C4-2B (cell line): ENCODE data around the gene BMP7.
"Not testable (repeated sequence)": the region's sequence is repeated elsewhere in the genome, so short reads cannot be mapped to it uniquely, and the experiment has no call there.

Experiments used
- H3K27ac ChIP-seq: fragments of 450-650 bp; 2 replicates; pipeline ENCODE4 v1.5.1; 2017
- ZFX ChIP-seq: fragments of 450-650 bp; IDR thresholded peaks from 2 replicates; pipeline ENCODE4 v1.6.1; 2017
- TF ChIP-seq, protein P1 (sequence below): fragments of 450-650 bp; conservative IDR thresholded peaks from 2 replicates; pipeline ENCODE4 v1.5.1; 2017; ENCODE audit warnings: mild to moderate bottlenecking

Gene BMP7

DNA sequence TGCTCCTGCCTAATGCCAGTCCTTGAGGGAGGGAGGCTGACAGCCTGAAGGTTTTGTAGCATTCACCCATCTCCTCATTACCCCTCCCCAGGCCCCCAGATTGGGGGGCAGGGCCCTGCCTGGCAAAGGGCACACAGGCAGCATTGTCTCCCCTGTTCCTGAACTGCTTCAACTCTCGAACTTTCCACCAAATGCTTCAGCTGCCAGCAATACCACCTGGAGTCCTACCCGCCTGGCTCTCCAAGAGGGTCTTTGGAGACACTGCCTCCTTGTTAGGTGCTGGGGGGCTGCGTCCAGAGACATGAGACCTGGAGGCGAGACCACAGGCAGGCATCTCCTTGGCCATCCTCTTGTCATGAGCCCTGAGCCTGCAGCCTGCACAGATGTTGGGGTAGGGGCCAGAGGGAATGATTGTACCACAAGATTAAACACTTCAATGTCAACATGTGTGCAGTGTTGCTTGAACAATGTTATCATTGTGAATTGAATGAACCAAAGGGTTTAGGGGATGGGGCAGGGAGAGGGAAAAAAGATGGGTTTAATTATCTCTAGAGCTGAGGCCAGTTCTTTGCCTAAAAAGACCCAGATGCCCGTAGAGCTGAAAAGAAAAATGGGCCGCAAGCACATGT lies 25.0 kb downstream of the BMP7 start:
- TF ChIP-seq ZFX = no peak
- TF ChIP-seq, protein P1, sequence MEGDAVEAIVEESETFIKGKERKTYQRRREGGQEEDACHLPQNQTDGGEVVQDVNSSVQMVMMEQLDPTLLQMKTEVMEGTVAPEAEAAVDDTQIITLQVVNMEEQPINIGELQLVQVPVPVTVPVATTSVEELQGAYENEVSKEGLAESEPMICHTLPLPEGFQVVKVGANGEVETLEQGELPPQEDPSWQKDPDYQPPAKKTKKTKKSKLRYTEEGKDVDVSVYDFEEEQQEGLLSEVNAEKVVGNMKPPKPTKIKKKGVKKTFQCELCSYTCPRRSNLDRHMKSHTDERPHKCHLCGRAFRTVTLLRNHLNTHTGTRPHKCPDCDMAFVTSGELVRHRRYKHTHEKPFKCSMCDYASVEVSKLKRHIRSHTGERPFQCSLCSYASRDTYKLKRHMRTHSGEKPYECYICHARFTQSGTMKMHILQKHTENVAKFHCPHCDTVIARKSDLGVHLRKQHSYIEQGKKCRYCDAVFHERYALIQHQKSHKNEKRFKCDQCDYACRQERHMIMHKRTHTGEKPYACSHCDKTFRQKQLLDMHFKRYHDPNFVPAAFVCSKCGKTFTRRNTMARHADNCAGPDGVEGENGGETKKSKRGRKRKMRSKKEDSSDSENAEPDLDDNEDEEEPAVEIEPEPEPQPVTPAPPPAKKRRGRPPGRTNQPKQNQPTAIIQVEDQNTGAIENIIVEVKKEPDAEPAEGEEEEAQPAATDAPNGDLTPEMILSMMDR = no peak
- no peak overlapping the region for H3K27ac ChIP-seq

DNA sequence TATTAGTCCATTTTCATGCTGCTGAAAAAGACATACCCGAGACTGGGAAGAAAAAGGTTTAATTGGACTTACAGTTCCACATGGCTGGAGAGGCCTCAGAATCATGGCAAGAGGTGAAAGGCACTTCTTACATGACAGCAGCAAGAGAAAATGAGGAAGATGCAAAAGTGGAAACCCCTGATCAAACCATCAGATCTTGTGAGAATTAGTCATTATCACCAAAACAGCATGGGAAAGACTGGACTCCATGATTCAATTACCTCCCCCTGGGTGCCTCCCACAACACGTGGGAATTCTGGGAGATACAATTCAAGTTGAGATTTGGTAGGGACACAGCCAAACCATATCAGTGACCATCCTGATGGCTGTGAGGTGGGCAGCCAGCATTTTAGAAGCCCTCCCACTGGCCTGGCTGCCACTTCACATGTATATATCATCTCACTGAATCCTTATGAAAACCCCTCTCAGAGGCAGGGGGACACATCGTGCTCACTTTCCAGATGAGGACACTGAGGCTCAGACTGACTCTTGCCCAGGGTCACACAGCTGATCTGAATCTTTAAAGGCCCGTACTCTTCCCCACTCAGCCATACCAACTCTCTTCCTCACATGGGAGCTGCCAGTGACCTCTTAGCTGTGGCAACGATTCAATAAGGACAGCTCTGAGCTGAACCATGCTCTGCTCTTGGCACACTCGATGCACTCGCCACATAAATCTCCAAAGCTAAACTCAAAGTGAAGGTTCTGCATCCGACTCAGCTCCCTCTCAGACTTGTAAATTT lies 25.7 kb downstream of the BMP7 start:
- TF ChIP-seq ZFX = no peak
- TF ChIP-seq, protein P1 = no peak

DNA sequence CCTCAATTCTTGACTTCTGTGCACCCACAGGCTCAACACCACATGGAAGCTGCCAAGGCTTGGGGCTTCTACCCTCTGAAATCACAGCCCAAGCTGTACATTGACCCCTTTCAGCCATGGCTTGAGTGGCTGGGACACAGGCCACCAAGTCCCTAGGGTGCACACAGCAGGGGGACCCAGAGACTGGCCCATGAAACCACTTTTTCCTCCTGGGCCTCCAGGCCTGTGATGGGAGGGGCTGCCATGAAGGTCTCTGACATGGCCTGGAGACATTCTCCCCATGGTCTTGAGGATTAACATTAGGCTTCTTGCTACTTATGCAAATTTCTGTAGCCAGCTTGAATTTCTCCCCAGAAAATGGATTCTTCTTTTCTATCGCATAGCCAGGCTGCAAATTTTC lies 26.7 kb downstream of the BMP7 start:
- not testable (repeated sequence) for H3K27ac ChIP-seq

More for the DNA sequence above, 25.7 kb downstream of the BMP7 start:
- no peak overlapping the region for H3K27ac ChIP-seq

DNA sequence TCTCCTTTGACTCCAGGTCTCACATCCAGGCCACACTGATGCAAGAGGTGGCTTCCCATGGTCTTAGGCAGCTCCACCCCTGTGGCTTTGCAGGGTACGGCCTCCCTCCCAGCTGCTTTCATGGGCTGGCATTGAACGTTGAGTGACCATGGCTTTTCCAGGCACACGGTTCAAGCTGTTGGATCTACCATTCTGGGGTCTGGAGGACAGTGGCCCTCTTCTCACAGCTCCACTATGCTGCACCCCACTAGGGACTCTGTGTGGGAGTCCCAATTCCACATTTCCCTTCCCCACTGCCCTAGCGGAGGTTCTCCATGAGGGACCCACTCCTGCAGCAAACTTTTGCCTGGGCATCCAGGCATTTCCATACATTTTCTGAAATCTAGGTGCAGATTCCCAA lies 27.1 kb downstream of the BMP7 start:
- H3K27ac ChIP-seq = not testable (repeated sequence)

DNA sequence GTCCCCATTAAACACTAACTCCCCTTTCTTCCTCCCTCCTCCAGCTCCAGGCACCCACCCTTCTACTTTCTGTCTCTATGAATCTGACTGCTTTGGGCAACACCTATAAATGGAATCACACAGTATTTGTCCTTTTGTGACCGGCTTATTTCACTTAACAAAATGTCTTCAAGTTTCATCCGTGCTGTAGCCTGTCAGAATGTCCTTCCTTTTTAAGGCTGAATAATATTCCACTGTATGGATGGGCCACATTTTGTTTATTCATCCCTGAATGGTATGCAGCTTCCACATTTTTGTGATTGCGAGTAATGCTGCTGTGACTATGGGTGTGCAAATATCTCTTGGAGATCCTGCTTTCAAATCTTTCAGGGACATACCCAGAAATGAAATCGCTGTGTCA lies 28.4 kb downstream of the BMP7 start:
- TF ChIP-seq ZFX = no peak
- TF ChIP-seq, protein P1 = no peak
- no peak overlapping the region for H3K27ac ChIP-seq

DNA sequence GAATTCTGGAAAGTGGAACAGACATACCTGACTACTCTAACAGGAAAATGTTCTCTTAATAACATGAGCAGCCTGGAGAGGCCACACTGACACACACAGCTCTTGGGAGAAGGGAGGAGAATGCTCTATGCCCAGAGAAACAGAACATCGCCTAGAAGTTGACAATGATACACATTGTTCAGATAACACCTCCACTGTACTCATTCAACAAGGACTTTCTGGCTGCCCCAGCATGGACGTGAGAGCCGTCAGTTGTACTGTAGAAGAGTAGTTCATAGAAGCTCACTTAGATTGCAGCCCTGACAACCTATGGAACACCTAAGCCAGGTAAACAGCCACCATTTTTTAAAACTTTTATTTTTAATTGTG lies 28.9 kb downstream of the BMP7 start:
- H3K27ac ChIP-seq = no peak overlapping the region
- TF ChIP-seq, protein P1 = no peak
- TF ChIP-seq ZFX = no peak

DNA sequence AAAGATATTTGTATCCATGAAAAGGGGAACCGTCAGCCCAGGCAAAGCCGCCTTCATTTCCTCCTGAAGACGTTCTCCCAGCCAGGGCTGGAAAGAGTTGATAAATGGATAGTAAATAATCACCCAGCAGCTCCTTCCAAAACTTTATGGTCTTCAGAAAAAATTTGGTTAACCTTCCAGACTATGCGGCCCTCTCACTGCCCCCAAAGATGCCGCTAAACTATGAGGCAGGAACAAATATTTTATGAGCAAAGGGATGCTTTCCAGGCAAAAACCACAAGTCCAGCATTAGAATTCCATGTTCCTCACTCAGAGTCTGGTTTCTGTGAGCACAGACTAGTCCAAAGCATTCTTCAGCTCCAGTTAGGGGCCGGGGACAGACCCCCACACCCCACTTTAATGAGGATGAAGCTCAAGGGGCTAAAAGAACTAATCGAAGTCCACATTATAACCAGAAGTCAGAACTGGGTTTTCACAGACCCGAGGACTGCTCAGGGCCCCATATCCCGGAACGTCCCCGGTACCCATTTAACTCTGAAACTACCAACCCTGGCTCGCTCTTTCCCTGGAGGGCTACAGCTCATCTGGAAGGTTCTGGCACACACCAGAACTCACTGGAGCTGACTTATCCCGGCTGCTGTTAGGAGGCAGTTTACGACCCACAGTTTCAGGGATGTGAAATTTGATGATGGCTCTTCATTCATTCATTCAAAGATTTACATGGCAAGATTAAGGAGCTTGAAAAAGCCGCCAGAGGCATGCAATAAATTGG lies 29.4 kb downstream of the BMP7 start:
- TF ChIP-seq, protein P1 = no peak
- TF ChIP-seq ZFX = no peak
- no peak overlapping the region for H3K27ac ChIP-seq

DNA sequence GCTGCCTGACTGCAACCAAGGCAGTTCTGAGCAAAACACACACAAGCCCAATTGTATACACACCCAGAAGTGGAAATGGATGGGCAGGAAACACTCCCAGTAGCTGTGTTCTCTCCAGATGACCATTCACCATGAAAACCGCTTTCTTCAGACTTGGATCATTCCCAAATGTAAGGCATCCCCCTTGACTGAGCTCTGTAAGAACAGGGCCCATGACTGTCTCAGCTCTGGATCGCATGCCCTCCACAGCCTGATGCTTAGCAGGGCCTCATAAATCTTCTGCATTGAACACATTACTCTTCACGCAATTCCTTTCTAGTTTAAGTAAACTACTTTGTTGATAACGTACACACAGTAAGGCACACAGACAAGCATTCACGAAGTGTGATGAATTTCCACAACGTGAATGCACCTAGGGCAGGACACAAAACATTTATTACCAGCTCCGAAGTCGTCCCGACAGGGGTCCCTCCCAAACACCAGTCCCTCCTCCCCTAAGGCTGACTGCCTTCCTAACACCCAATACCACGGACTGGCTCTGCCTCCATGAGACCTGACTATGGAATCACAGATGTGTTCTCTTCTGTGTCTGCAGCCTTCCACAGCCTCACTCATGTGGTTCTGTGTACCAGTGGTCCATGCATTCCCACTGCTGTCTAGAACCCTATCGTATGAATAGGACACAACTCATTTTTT lies 31.7 kb downstream of the BMP7 start:
- no peak overlapping the region for H3K27ac ChIP-seq
- TF ChIP-seq ZFX = no peak
- TF ChIP-seq, protein P1 = no peak
